ENCODE data around the gene IQCH.
"Not testable (repeated sequence)": the region's sequence is repeated elsewhere in the genome, so short reads cannot be mapped to it uniquely, and the experiment has no call there.

IQCH gene

GRCh38 chr15:67281714-67282113 is 27.1 kb downstream of the IQCH start:
- Histone ChIP-seq H3K79me2 (ENCODE audit: control insufficient read depth, low read length) (no peaks in the 10 kb centered on the region), H3K4me1 (ENCODE audit: control insufficient read depth, low read length) (no peaks in the 10 kb centered on the region), H3K9me3 (ENCODE audit: control insufficient read depth, insufficient read depth, low read length) (no peaks in the 10 kb centered on the region; the same call in 1 of the 2 replicates), H4K20me1 (ENCODE audit: control insufficient read depth, insufficient read depth, low read depth, low read length) (no peaks in the 10 kb centered on the region), H3F3A (ENCODE audit: control insufficient read depth, insufficient read depth) (no peaks in the 10 kb centered on the region), H3K9me2 (replicated peaks; ENCODE audit: control insufficient read depth, low read length) (no peaks in the 10 kb centered on the region), H3K4me3 (ENCODE audit: low read length) (no peak overlapping the region), H3K27me3 (ENCODE audit: control insufficient read depth, low read length) (0 out of 2 replicates have a peak, but pooled peaks cover 3% of the 10 kb centered on the region), H3K4me2 (ENCODE audit: low read length) (no peak overlapping the region), H3K27ac (ENCODE audit: low read depth, low read length) (no peak overlapping the region), H3K36me3 (ENCODE audit: control insufficient read depth, low read length) (no peaks in the 10 kb centered on the region)
- no peak for TF ChIP-seq EZH2phosphoT487 (IDR thresholded peaks at IDR 0.05; ENCODE audit: borderline replicate concordance, low read length)
- TF ChIP-seq, protein P1, sequence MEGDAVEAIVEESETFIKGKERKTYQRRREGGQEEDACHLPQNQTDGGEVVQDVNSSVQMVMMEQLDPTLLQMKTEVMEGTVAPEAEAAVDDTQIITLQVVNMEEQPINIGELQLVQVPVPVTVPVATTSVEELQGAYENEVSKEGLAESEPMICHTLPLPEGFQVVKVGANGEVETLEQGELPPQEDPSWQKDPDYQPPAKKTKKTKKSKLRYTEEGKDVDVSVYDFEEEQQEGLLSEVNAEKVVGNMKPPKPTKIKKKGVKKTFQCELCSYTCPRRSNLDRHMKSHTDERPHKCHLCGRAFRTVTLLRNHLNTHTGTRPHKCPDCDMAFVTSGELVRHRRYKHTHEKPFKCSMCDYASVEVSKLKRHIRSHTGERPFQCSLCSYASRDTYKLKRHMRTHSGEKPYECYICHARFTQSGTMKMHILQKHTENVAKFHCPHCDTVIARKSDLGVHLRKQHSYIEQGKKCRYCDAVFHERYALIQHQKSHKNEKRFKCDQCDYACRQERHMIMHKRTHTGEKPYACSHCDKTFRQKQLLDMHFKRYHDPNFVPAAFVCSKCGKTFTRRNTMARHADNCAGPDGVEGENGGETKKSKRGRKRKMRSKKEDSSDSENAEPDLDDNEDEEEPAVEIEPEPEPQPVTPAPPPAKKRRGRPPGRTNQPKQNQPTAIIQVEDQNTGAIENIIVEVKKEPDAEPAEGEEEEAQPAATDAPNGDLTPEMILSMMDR (IDR thresholded peaks at IDR 0.05; ENCODE audit: low read depth, low read length, poor library complexity, severe bottlenecking) = no peak

- H4K20me1 ChIP-seq (ENCODE audit: control insufficient read depth, insufficient read depth, low read depth, low read length) = not testable (repeated sequence)
These were observed 31.0 kb downstream of the IQCH start for GRCh38 chr15:67285625-67286024.

DNA sequence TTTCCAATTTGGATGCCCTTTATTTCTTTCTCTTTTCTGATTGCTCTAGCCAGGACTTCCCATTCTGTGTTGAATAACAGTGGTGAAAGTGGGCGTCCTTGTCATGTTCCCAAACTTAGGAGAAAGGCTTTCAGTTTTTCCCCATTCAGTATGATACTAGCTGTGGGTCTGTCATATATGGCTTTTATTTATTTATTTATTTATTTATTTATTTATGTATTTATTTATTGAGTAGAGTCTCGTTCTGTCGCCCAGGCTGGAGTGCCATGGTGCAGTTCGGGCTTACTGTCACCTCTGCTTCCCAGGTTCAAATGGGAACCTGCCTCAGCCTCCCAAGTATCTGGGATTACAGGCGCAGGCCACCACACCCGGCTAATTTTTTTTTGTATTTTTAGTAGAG is 31.8 kb downstream of the IQCH start:
- not testable (repeated sequence) for H3K4me3 ChIP-seq (ENCODE audit: low read length); H3K9me3 ChIP-seq (ENCODE audit: control insufficient read depth, insufficient read depth, low read length); H3K79me2 ChIP-seq (ENCODE audit: control insufficient read depth, low read length); H4K20me1 ChIP-seq (ENCODE audit: control insufficient read depth, insufficient read depth, low read depth, low read length); H3F3A ChIP-seq (ENCODE audit: control insufficient read depth, insufficient read depth); H3K4me2 ChIP-seq (ENCODE audit: low read length); H3K36me3 ChIP-seq (ENCODE audit: control insufficient read depth, low read length); H3K4me1 ChIP-seq (ENCODE audit: control insufficient read depth, low read length); H3K27ac ChIP-seq (ENCODE audit: low read depth, low read length); H3K27me3 ChIP-seq (ENCODE audit: control insufficient read depth, low read length); H3K9me2 ChIP-seq (replicated peaks; ENCODE audit: control insufficient read depth, low read length)

More at GRCh38 chr15:67285625-67286024, 31.0 kb downstream of the IQCH start:
- not testable (repeated sequence) for H3K4me3 ChIP-seq (ENCODE audit: low read length); H3K27ac ChIP-seq (ENCODE audit: low read depth, low read length); H3K4me2 ChIP-seq (ENCODE audit: low read length); H3K27me3 ChIP-seq (ENCODE audit: control insufficient read depth, low read length); H3K9me2 ChIP-seq (replicated peaks; ENCODE audit: control insufficient read depth, low read length); H3K79me2 ChIP-seq (ENCODE audit: control insufficient read depth, low read length); H3K36me3 ChIP-seq (ENCODE audit: control insufficient read depth, low read length); H3K4me1 ChIP-seq (ENCODE audit: control insufficient read depth, low read length); H3F3A ChIP-seq (ENCODE audit: control insufficient read depth, insufficient read depth); H3K9me3 ChIP-seq (ENCODE audit: control insufficient read depth, insufficient read depth, low read length)

DNA sequence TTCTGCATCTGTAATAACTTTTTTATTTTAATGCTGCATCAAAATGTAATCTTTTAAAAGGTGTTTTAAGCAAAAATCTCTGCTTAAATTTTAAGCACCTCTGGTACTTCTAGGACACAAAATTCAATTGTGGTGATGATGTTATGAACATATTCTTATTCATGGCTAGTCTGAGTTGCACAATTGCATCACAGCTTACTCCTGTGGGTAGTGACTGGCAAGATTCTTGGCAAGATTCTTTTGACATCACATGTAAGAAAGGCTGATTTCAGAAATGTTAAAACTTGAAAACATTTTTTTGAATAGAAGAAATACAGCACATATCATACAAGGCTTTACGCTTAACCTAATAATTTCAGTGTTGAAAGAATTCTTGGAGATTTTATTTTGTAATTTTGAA is 35.7 kb downstream of the IQCH start:
- H3K4me3 ChIP-seq (ENCODE audit: low read length) = no peak overlapping the region
- TF ChIP-seq, protein P1 (IDR thresholded peaks at IDR 0.05; ENCODE audit: low read depth, low read length, poor library complexity, severe bottlenecking) = no peak
- TF ChIP-seq EZH2phosphoT487 (IDR thresholded peaks at IDR 0.05; ENCODE audit: borderline replicate concordance, low read length) = no peak
- 0 out of 2 replicates have a peak, but pooled peaks cover 3% of the 10 kb centered on the region for H3K4me1 ChIP-seq (ENCODE audit: control insufficient read depth, low read length)
- H4K20me1 ChIP-seq (ENCODE audit: control insufficient read depth, insufficient read depth, low read depth, low read length) = no peaks in the 10 kb centered on the region
- H3K27ac ChIP-seq (ENCODE audit: low read depth, low read length) = no peak overlapping the region
- H3K4me2 ChIP-seq (ENCODE audit: low read length) = no peak overlapping the region
- no peaks in the 10 kb centered on the region for H3K36me3 ChIP-seq (ENCODE audit: control insufficient read depth, low read length)
- no peaks in the 10 kb centered on the region for H3F3A ChIP-seq (ENCODE audit: control insufficient read depth, insufficient read depth)
- no peaks in the 10 kb centered on the region for H3K9me2 ChIP-seq (replicated peaks; ENCODE audit: control insufficient read depth, low read length)
- no peaks in the 10 kb centered on the region for H3K27me3 ChIP-seq (ENCODE audit: control insufficient read depth, low read length)
- no peaks in the 10 kb centered on the region; the same call in 1 of the 2 replicates for H3K9me3 ChIP-seq (ENCODE audit: control insufficient read depth, insufficient read depth, low read length)
- H3K79me2 ChIP-seq (ENCODE audit: control insufficient read depth, low read length) = no peaks in the 10 kb centered on the region

Measured in DOHH2 (cell line).